GM19099 (cell line): Measurements from ENCODE around the gene EVA1B.

Experiments used
- POLR2A ChIP-seq: IDR thresholded peaks from 3 replicates; pipeline ENCODE4 v1.6.1; 2011; ENCODE audit warnings: low read depth; ENCODE audit not compliant: insufficient read length; ENCODE audit errors: extremely low read depth

EVA1B gene

DNA sequence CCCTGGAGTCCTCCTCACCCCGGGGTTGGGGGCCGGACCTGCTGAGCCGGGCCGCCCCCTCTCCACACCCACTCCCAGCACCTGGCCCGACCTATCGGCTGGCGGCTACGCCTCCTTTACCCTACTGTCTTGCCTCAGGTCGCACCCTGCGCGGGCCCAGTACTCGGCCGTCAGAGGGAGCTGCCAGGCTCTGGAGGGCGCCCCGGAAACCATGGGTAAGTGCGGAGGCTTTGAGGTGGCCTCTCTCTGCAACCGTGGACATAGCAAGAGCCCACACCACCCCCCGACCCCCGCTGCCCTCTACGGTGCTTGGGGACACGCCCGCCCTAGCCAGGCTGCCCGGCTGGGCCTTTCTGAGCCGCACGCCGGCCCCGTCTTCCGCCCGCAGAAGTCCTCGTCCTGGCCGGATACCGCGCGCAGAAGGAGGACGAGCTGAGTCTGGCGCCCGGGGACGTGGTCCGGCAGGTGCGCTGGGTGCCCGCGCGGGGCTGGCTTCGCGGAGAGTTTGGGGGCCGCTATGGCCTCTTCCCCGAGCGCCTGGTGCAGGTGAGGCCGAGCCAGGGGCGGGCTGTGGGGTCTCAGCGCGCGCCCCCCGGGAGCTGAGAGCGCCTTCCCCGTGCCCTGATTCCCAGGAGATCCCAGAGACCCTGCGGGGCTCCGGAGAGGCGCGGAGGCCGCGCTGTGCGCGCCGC, 17.1 kb downstream of the EVA1B start, which contains the start of gene SH3D21:
Gene SH3D21 (plus strand): TSS at position 159 of the 692 bp plus-strand sequence. CDS start 53 bp downstream, at position 212.
- no peak for TF ChIP-seq POLR2A

DNA sequence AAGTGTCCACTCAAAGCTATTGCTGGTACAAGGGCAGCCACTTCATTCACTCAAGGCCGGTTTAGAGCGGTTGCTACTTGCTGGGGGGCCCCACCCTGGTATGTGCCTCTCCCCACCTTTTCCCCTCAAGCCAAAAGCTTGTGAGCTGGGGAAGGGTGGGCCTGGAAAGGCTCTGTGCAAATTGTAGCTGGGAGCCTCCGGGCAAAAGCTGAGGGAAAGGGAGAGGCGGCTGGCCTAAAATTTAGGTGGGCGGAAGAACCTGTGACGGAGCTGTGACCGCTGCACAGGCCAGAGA, 17.6 kb downstream of the EVA1B start:
- no peak for TF ChIP-seq POLR2A

DNA sequence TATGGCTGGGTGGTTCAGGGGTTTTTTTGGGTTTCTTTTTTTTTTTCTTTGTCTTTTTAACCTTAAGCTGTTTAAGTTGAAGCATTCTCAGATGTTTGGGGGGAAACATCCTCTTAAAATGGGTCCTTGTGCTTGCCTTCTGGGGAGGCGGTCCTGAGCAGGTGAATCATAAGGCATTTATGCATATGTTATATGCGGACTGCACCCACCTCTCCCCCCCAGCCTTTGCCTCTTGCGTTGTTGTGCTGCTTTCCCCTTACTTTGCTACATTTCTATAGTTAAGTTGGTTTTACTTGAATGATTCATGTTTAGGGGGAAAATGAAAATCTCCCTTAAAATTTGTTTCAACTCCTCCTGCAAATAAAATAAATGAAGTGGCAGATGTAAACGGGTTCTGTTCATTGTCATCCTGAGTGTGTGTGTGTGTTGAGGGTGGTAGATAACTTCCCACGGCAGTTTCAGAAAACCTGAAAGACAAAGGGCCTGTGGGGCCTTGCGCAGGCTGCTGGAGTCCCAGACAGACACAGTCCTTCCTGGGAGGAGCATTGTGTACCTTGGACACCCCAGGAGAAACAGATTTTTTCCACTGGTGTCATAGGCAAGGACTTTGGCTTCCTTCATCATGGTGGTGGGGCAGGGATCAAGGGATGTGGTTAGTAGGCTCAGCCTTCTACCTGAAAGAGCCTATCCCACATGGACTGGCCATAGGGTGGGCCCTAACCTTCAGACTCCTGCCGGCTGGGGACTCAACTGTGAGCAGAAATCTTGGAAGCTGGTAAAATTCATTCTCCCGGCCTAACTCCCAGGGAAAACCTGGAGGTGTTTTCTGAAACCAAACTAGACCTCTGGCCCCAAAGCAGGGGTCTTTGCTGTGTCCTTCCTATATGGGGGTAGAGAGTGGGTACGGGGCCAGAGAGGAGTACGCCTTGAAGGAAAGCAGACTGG, 18.2 kb downstream of the EVA1B start:
- no peak for TF ChIP-seq POLR2A

DNA sequence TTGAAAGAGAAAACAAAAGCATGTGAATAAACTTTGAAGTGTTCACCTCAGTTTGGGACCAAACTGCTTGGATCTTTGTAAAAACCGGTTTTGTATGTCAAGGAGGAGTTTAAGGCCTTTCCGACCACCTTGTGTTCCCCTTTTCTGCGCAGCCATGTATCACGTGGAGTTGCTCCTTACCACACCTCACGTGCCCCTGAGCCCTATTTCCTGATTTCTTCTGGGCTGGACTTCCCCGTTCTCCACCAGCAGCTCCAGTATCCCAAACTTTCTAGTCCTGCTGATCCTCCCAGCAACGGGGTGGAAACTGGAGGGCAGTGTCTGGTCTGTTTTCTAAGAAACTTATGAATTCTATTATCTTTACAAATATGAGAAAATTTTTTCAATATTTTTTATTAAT, 18.9 kb downstream of the EVA1B start:
- TF ChIP-seq POLR2A = no peak

DNA sequence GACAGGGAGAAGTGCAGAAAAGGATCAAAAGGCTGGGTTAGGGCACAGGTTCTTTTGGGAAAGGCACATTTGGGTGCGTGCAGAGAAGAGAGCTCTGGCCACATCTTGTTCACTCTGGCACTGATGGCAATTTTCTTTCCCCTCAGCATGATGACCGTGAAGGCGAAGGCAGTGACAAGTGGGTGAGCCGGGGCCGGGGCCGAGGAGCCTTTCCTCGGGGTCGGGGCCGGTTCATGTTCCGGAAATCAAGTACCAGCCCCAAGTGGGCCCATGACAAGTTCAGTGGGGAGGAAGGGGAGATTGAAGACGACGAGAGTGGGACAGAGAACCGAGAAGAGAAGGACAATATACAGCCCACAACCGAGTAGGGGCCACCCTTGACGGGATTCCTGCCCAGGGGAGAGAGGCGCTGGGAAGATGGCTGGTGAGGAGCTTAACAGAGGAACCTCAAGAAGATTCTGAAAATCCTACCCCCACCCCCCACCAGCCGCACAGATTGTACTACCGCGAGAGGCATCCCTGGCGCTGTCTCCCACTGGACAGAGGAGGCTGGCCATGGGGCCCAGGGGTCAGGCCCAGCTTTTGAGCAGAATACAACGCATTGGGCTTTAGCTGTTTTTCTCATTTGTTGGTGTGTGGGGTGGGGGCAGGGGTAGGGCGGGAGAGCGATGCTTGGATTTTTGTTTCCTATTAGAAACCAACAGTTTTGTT, 19.6 kb downstream of the EVA1B start:
- no peak for TF ChIP-seq POLR2A

DNA sequence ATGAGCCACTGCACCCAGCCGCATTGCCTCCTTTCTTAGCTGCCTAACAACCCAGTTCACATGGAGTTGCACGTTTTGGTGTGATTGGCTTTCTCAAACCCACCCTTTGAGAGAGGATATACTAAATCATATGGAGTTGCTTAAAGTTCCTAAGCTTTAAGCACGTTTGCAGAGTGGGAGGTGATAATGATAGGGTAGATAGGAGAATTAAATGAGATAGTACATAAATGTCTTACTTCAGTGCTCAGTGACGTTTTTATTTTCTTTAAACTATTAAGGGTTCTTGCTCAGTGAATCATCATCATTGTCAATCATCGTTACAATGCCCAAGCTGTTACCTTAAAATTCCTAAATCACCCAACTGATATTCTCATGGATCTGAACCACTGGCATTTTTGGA, 20.2 kb downstream of the EVA1B start:
- TF ChIP-seq POLR2A = no peak

DNA sequence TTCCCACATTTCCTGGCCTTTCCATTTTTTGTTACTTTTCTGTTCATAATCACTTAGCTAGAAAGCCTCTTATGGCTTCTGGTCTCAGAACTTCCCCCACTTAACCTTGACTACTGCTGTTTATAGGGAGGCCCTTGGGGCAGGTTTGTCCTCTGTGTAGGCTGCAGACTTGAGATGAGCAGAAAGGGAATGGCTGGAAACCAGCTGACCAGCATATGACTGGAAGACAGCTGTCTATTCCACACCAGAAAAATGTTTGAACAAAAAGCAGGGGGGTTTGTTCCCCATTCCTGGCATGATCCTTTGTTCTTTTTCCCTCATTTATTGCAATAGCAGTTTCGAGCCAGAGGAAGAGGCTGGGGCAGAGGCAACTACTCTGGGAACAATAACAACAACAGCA, 22.2 kb downstream of the EVA1B start:
- TF ChIP-seq POLR2A = no peak

DNA sequence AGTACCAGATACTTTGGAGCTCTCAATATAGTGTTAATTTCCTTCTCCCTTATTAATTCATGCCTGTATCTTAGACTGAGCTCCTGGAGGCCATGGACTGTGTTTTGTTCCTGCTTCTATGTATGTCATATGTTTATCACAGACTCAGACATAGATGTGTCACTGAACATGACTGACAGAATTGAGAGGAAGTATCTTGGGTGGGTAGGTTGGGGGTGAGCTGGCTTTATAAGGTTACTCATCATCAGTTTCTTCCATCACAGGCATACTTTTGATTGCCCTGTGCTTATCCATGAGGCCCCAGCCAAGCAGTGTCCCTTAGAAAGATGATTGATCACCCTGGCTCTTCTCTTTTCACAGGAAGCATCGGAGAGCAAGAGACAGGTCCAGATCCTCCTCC, 22.9 kb downstream of the EVA1B start:
- TF ChIP-seq POLR2A = no peak

DNA sequence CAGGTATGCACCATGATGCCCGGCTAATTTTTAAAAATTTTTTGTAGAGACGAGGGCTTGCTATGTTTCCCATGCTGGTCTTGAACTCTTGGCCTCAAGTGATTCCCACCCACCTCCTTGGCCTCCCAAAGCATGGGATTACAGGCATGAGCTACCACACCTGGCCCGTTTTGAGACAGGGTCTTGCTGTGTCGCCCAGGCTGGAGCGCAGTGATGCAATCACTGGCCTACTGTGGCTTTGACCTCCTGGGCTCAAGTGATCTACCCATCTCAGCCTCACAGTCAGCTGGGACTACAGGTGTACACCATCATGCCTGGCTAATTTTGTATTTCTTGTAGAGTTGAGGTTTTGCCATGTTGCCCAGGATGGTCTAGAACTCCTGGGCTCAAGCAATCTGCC, 24.8 kb downstream of the EVA1B start:
- TF ChIP-seq POLR2A = no peak

DNA sequence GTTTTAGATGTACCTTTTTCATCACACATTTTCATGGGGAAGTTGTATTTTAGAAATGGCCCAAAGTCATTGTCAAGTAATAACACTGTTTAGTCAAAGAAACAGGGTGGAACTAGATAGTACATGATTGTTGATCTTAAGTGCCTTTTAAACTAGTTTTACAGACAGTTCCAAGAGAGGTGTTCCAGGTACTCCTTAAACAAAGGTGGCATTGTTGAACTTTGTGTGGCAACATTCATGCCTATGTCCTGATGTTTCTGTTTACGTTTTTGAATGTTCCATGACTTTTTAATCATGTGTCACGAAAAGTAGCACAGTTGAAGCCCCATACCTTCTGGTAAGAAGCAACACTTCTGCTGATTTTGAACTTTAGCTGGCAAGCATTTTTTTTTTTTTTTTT, 26.4 kb downstream of the EVA1B start:
- TF ChIP-seq POLR2A = no peak

DNA sequence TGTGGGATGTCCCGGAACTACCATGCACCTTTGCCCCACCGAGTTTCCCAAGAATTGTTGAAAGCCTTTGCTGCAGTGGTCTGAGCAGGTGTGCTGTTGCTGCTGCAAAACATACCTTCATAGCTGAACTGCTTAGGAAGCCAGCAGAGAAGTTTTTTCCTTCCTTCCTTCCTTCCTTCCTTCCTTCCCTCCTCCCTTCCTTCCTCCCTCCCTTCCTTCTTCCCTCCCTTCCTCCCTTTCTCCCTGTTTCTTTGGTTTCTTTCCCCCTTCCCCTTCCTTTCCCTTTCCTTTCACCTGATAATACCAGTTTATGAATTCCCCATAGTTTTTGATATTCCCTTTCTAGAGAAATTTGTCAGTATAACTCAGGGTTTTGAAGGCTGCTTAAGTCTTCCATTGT, 28.1 kb downstream of the EVA1B start:
- TF ChIP-seq POLR2A = no peak

DNA sequence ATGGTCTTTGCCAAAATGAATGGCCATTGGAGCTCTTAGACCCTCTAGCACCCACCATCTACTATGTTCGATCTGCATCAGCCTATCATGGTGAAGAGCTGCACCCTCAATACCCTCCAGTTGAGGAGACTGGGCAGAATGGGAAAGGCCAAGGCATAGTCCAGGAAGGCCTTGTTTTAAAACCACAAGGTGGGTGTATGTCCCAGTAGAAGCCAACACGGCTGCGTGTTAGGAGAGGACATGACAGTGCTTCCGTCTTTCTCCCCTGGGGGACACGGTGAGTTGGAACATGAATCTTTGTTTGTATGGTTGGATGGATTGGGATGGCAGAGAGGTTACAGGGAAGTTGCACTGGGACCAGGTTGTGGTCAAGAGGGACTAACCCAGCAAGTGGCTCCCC, 35.9 kb downstream of the EVA1B start:
- no peak for TF ChIP-seq POLR2A

DNA sequence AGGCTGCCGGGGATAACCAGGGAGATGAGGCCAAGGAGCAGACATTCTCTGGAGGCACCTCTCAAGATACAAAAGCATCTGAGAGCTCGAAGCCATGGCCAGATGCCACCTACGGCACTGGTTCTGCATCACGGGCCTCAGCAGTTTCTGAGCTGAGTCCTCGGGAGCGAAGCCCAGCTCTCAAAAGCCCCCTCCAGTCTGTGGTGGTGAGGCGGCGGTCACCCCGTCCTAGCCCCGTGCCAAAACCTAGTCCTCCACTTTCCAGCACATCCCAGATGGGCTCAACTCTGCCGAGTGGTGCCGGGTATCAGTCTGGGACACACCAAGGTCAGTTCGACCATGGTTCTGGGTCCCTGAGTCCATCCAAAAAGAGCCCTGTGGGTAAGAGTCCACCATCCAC, 36.6 kb downstream of the EVA1B start:
- TF ChIP-seq POLR2A = no peak

DNA sequence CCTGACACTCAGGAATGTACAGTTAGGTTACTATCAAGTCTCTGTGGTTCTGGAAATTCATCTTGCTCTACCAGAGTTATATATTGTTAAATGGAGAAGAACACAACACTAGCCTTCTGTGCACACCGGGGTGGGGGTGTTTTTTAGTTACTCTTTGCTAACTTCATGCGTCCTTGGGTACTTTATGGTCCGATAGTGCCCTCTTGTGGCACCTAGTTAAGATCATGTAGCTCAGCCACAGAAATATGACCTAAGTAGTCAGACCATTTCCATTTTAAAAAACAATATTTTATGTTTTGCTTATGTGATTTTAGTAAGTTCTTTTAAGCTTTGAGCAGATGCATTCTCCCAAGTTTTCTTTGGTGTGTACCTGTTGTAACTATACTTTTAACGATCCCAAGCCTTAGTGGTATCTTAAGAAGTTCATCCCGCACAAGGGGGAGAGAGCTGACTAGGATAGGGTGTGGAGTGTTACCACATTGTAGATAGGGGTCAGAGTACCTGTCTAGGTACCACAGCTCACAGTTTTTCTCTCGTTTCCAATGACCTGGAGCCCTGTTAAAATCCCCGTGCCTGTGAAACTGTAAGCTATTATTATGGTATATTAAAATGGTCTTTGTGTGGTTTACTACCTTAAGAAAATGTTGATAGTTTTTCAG, 37.9 kb downstream of the EVA1B start:
- TF ChIP-seq POLR2A = no peak

DNA sequence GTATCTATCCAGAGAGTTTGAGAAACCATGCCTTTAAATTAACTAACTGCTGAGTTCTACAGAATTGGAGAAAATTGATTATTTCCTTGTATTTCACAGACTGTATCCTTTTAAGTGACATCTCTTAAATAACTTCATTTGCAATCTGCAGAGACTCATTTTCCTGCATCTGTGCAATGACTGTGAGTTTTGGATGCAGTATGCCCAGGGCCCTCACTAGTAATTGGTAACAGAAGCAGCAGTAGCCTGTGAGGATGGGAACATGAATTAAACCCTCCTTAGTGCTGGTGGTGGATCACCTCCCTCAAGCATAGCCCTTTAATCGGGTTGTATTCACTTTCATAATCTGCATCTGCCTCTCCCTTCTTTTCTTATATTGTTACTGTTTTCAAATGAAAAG, 38.9 kb downstream of the EVA1B start:
- no peak for TF ChIP-seq POLR2A

DNA sequence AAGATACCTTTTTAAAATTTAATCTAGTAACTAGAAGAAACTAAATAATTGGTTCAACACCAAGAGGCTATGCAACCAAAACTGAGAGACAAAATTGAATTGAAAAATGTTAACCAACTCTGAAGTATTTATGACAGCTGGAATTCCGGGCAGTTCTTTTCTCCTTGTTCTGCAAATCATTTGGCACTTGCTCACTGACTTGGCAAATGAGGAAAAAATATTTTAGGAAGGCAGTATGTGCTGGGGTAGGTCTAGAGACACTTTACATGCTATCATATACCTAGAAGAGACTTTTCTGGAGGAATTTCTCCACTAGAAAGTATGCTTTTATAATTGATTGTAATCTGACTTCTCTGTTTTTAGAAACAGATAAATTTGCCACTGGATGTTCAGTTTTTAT, 39.4 kb downstream of the EVA1B start:
- no peak for TF ChIP-seq POLR2A

DNA sequence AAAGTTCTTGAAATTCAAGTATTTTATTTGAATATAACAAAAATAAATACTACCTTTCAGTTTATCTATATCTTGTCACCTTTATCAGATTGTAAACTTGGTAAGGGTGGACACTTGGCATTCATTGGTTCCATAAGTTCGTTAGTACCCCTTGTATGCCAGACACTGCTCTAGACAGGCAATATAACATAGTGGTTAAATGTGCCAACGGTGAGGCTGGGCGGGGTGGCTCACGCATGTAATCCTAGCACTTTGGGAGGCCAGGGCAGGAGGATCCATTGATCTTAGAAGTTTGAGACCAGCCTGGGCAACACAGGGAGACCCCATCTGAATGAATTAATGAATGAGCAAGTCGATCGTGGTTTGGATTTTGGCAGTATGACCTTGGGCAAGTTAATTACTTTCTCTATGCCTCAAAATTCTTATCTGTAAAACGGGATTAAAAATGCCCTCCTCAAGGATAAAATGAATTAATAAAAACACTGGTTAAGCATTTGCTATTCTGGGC, 43.6 kb downstream of the EVA1B start:
- no peak for TF ChIP-seq POLR2A
